IMR-90 (cell line): Measurements from ENCODE around the gene CHST14. TPM values are rescaled to one million over a fixed set of nuclear protein-coding genes. Genes with fewer than 3 reads are reported as not detected.

Source experiments
- ATAC-seq: fragments of 200-7000 bp; cut with Tn5 transposase; 2 replicates; pipeline ENCODE4 v1.9.1; 2020; ENCODE audit warnings: low read depth, mild to moderate bottlenecking, moderate library complexity
- BruUV-seq: library from RNA; stranded (reverse); fragments of 400-500 nt; replicated peaks from 2 replicates; lab custom pipeline; 2021; lab: Mats Ljungman, UMichigan
- CTCF ChIA-PET: fragments of 300-600 bp; formaldehyde crosslinking; extraction: SDS; loops from one replicate; lab custom pipeline; 2021; ENCODE audit warnings: antibody characterized with exemption; lab: Yijun Ruan, JAX
- POLR2A ChIA-PET: fragments of 300-600 bp; sonication (Branson Sonifier 250); formaldehyde crosslinking; loops from one replicate; lab custom pipeline; 2022; ENCODE audit warnings: antibody characterized with exemption; ENCODE audit not compliant: unreplicated experiment; lab: Charles Lee
- DNase-seq: peaks from one replicate; pipeline ENCODE4 v3.0.0; 2013
- H2AFZ ChIP-seq: replicated peaks from 2 replicates; pipeline ENCODE3; 2013; ENCODE audit warnings: low read length, mild to moderate bottlenecking; ENCODE audit not compliant: poor library complexity
- H2AK5ac ChIP-seq: 2 replicates; pipeline ENCODE4 v1.6.1; 2013; ENCODE audit warnings: low read depth, low read length, inconsistent platforms
- H2AK9ac ChIP-seq: replicated peaks from 2 replicates; pipeline ENCODE3; 2013; ENCODE audit warnings: mild to moderate bottlenecking, low read depth, low read length, moderate library complexity; ENCODE audit not compliant: poor library complexity
- H2BK120ac ChIP-seq: 2 replicates; pipeline ENCODE4 v1.6.1; 2013; ENCODE audit warnings: low read depth, low read length, inconsistent platforms
- H2BK15ac ChIP-seq: 3 replicates; pipeline ENCODE4 v1.6.1; 2013; ENCODE audit warnings: low read depth, low read length, inconsistent platforms
- H2BK20ac ChIP-seq: 2 replicates; pipeline ENCODE4 v1.6.1; 2013; ENCODE audit warnings: low read depth, mild to moderate bottlenecking, inconsistent platforms, low read length, moderate library complexity
- H2BK5ac ChIP-seq: 2 replicates; pipeline ENCODE4 v1.6.1; 2013; ENCODE audit warnings: mild to moderate bottlenecking, low read depth, low read length, inconsistent platforms; ENCODE audit not compliant: poor library complexity, severe bottlenecking
- H3K14ac ChIP-seq: replicated peaks from 2 replicates; pipeline ENCODE4 v1.6.1; 2013; ENCODE audit warnings: low read depth, low read length, inconsistent platforms
- H3K18ac ChIP-seq: 2 replicates; pipeline ENCODE4 v1.6.1; 2013; ENCODE audit warnings: low read depth, low read length, control low read depth
- H3K23ac ChIP-seq: 2 replicates; pipeline ENCODE4 v1.6.1; 2013; ENCODE audit warnings: low read depth, low read length, inconsistent platforms
- H3K27ac ChIP-seq: 2 replicates; pipeline ENCODE4 v1.5.1; 2013; ENCODE audit warnings: mild to moderate bottlenecking, control low read depth, low read length; ENCODE audit not compliant: insufficient read depth
- H3K27me3 ChIP-seq: 2 replicates; pipeline ENCODE4 v1.6.1; 2013; ENCODE audit warnings: low read length; ENCODE audit not compliant: control insufficient read depth, insufficient read depth
- H3K36me3 ChIP-seq: 2 replicates; pipeline ENCODE4 v1.6.1; 2013; ENCODE audit warnings: low read length, mixed read lengths; ENCODE audit not compliant: control insufficient read depth, insufficient read depth
- H3K4ac ChIP-seq: 2 replicates; pipeline ENCODE4 v1.6.1; 2013; ENCODE audit warnings: low read depth, low read length, inconsistent platforms
- H3K4me1 ChIP-seq: 2 replicates; pipeline ENCODE4 v1.6.1; 2013; ENCODE audit warnings: low read length, mixed read lengths; ENCODE audit not compliant: control insufficient read depth, insufficient read depth
- H3K4me2 ChIP-seq: 2 replicates; pipeline ENCODE4 v1.6.1; 2013; ENCODE audit warnings: low read depth, mild to moderate bottlenecking, control low read depth, low read length, moderate library complexity
- H3K4me3 ChIP-seq: 2 replicates; pipeline ENCODE4 v1.5.1; 2013; ENCODE audit warnings: low read depth, mild to moderate bottlenecking, control low read depth, low read length, moderate library complexity; ENCODE audit not compliant: insufficient read depth
- H3K56ac ChIP-seq: 2 replicates; pipeline ENCODE4 v1.6.1; 2013; ENCODE audit warnings: low read length, inconsistent platforms; ENCODE audit not compliant: insufficient read depth; ENCODE audit errors: extremely low read depth
- H3K79me1 ChIP-seq, 2 experiments: 2 replicates each; pipeline ENCODE4 v1.6.1; 2013; ENCODE audit warnings: low read length in 2 of 2, inconsistent platforms in 1 of 2, low read depth in 1 of 2
- H3K9ac ChIP-seq: 2 replicates; pipeline ENCODE4 v1.6.1; 2013; ENCODE audit warnings: low read depth, low read length, control low read depth
- H3K9me1 ChIP-seq: 2 replicates; pipeline ENCODE4 v1.6.1; 2013; ENCODE audit warnings: low read length, inconsistent platforms; ENCODE audit not compliant: insufficient read depth
- H3K9me3 ChIP-seq: 2 replicates; pipeline ENCODE4 v1.6.1; 2013; ENCODE audit warnings: low read length; ENCODE audit not compliant: control insufficient read depth, insufficient read depth
- H4K20me1 ChIP-seq: 2 replicates; pipeline ENCODE4 v1.6.1; 2013; ENCODE audit warnings: low read length, inconsistent platforms; ENCODE audit not compliant: insufficient read depth
- H4K5ac ChIP-seq: 2 replicates; pipeline ENCODE4 v1.6.1; 2013; ENCODE audit warnings: mild to moderate bottlenecking, low read depth, low read length, control low read depth
- H4K8ac ChIP-seq, 2 experiments: 2 replicates each; pipeline ENCODE4 v1.6.1; 2013; ENCODE audit warnings: low read depth in 2 of 2, low read length in 2 of 2, control low read depth in 1 of 2, inconsistent platforms in 1 of 2
- H4K91ac ChIP-seq: 2 replicates; pipeline ENCODE4 v1.6.1; 2013; ENCODE audit warnings: low read depth, low read length, inconsistent platforms; ENCODE audit not compliant: insufficient read depth
- CEBPB ChIP-seq: IDR thresholded peaks from 2 replicates; pipeline ENCODE4 v1.6.1; 2012; ENCODE audit warnings: low read depth, low read length, improper control_type of control experiment
- CTCF ChIP-seq: conservative IDR thresholded peaks from 2 replicates; pipeline ENCODE4 v1.5.1; 2012; ENCODE audit warnings: mild to moderate bottlenecking, low read depth, low read length, improper control_type of control experiment
- ELK1 ChIP-seq: fragments of 150-350 bp; IDR thresholded peaks from 2 replicates; pipeline ENCODE4 v1.6.1; 2016; ENCODE audit warnings: low read depth, mild to moderate bottlenecking, low read length, moderate library complexity, borderline replicate concordance
- FOS ChIP-seq: fragments of 150-350 bp; IDR thresholded peaks from 2 replicates; pipeline ENCODE4 v1.6.1; 2016; ENCODE audit warnings: low read depth, low read length
- MAZ ChIP-seq: IDR thresholded peaks from 2 replicates; pipeline ENCODE4 v1.6.1; 2012; ENCODE audit warnings: low read depth, mild to moderate bottlenecking, low read length, improper control_type of control experiment, moderate library complexity, borderline replicate concordance
- MXI1 ChIP-seq: IDR thresholded peaks from 2 replicates; pipeline ENCODE4 v1.6.1; 2012; ENCODE audit warnings: low read depth, mild to moderate bottlenecking, low read length, moderate library complexity, borderline replicate concordance
- NFE2L2 ChIP-seq: fragments of 150-350 bp; IDR thresholded peaks from 2 replicates; pipeline ENCODE4 v1.6.1; 2016; ENCODE audit warnings: low read depth, mild to moderate bottlenecking, low read length
- RAD21 ChIP-seq: IDR thresholded peaks from 2 replicates; pipeline ENCODE4 v1.6.1; 2012; ENCODE audit warnings: low read length, improper control_type of control experiment
- RCOR1 ChIP-seq: IDR thresholded peaks from 2 replicates; pipeline ENCODE4 v1.6.1; 2012; ENCODE audit warnings: mild to moderate bottlenecking, low read length, improper control_type of control experiment; ENCODE audit not compliant: insufficient replicate concordance
- USF2 ChIP-seq: fragments of 150-350 bp; IDR thresholded peaks from 2 replicates; pipeline ENCODE4 v1.6.1; 2017; ENCODE audit warnings: mild to moderate bottlenecking, antibody characterized with exemption, low read length, low read depth
- WGBS, 2 experiments: methylation state at CpG; one replicate each; pipeline versions ENCODE4 v1.1.5 to v1.1.7; 2013; ENCODE audit warnings: missing lambda C conversion rate in 2 of 2; ENCODE audit not compliant: insufficient read length in 1 of 2; ENCODE audit errors: extremely low coverage in 2 of 2; 5-methylcytosine and 5-hydroxymethylcytosine counted together
- dilution Hi-C: fragments of 300-500 bp; cut with HindIII; formaldehyde crosslinking; loops from one replicate; pipeline ENCODE4 v1.14.3; 2018; ENCODE audit warnings: low sequenced_read_pairs; ENCODE audit not compliant: unreplicated experiment
- in situ Hi-C: fragments of 300-500 bp; cut with MboI; formaldehyde crosslinking; loops from 3 replicates; pipeline ENCODE4 v1.14.3; 2019; ENCODE audit warnings: low sequenced_read_pairs, inconsistent platforms, mixed read lengths
- intact Hi-C: fragments of 100-400 bp; cut with micrococcal nuclease; formaldehyde crosslinking; loops from 2 replicates; pipeline ENCODE4 v1.10.0; 2022
- polyA plus RNA-seq, 3 experiments: library from polyadenylated mRNA; depleted of rRNA; stranded (reverse); fragments of >200 nt; gene quantifications; 2 replicates each; pipeline ENCODE4 v1.2.3, GENCODE V29; 2012; ENCODE audit warnings: low replicate concordance in 1 of 3
- total RNA-seq: library from RNA; depleted of rRNA; stranded (reverse); fragments of >200 nt; gene quantifications from 2 replicates; pipeline ENCODE4 v1.2.3, GENCODE V29; 2012

Gene CHST14
- total and polyA plus RNA-seq, 2 of the 4 experiments (the other 2 are of a cell fraction) = 3.8 to 19.5 TPM

- Histone ChIP-seq H3K27ac (no peak overlapping the region), H2AK9ac (no peak overlapping the region), H3K4me3 (no peak overlapping the region), H2AFZ (peak overlapping the region; percentile 83), H3K9ac (no peak overlapping the region), H2BK5ac (no peak overlapping the region), H3K36me3 (no peaks in the 10 kb centered on the region), H4K20me1 (no peaks in the 10 kb centered on the region), H2BK120ac (no peak overlapping the region), H3K18ac (no peak overlapping the region), H4K91ac (no peak overlapping the region), H4K5ac (no peak overlapping the region), H4K8ac (no peak overlapping the region), H2AK5ac (no peak overlapping the region), H3K27me3 (peaks cover 85% of the 10 kb centered on the region), H3K4ac (no peak overlapping the region), H3K4me1 (peaks cover 14% of the 10 kb centered on the region), H3K23ac (no peak overlapping the region), H3K14ac (no peak overlapping the region), H3K9me1 (peaks cover 4% of the 10 kb centered on the region; the same call in 1 of the 2 replicates), H3K9me3 (no peaks in the 10 kb centered on the region), H3K56ac (no peak overlapping the region), H2BK20ac (no peak overlapping the region), H3K79me1 (no peaks in the 10 kb centered on the region), H2BK15ac (no peak overlapping the region), H3K4me2 (no peak overlapping the region; the same call in 1 of the 2 replicates)
- in situ Hi-C loops (no loop called here), dilution Hi-C loops (no loop called here), intact Hi-C loops (no loop called here)
- POLR2A ChIA-PET = no interaction called here
- no peak for TF ChIP-seq ELK1
- TF ChIP-seq MAZ = no peak
- no peak for TF ChIP-seq RAD21
- no peak for TF ChIP-seq NFE2L2
- no peak for TF ChIP-seq FOS
- TF ChIP-seq MXI1 = no peak
- no peak for TF ChIP-seq CTCF
- no peak for TF ChIP-seq CEBPB
- no peak for TF ChIP-seq USF2
- TF ChIP-seq RCOR1 = no peak
- no peak for ATAC-seq
- no TSS peak for BruUV-seq
- DNase-seq = no peak
- CTCF ChIA-PET = no interaction called here
- 13% methylated on average over 6 of the region's 20 CpGs; no CpG with 5 or more reads in 1 of the 2 experiments for WGBS, 2 experiments
These were observed 35.6 kb upstream of the CHST14 start for GRCh38 chr15:40435023-40435709.
